K562 (cell line): ENCODE results near the gene METTL25B. TPM values are rescaled to one million over a fixed set of nuclear protein-coding genes. Genes with fewer than 3 reads are reported as not detected.
A peak's percentile ranks its signal among the peaks of the same experiment; 100 is the strongest.

Experiments used
- HDAC1 ChIP-seq, 2 experiments: fragments of 450-650 bp; IDR thresholded peaks; 2 replicates each; pipeline ENCODE4 v1.6.1; 2016 to 2017; ENCODE audit warnings: inconsistent platforms in 1 of 2, mild to moderate bottlenecking in 1 of 2, moderate library complexity in 1 of 2
- KLF10 ChIP-seq: fragments of 250-450 bp; sonication (Bioruptor Pico); IDR thresholded peaks from 2 replicates; pipeline ENCODE4 v1.6.1; 2021; ENCODE audit warnings: matching md5 sums
- MXI1 ChIP-seq: IDR thresholded peaks from 2 replicates; pipeline ENCODE4 v1.6.1; 2011; ENCODE audit warnings: low read depth, mild to moderate bottlenecking, improper control_type of control experiment, low read length
- RB1 ChIP-seq: fragments of 450-650 bp; IDR thresholded peaks from 2 replicates; pipeline ENCODE4 v1.6.1; 2017; ENCODE audit warnings: low read depth, mild to moderate bottlenecking
- SAP30 ChIP-seq: fragments of 200-600 bp; sonication (generic); IDR thresholded peaks from 2 replicates; pipeline ENCODE4 v1.6.1; 2012; ENCODE audit warnings: borderline replicate concordance, low read depth, mild to moderate bottlenecking, moderate library complexity, low read length, control low read depth, inconsistent platforms; ENCODE audit not compliant: insufficient read depth, poor library complexity, severe bottlenecking
- ZC3H8 ChIP-seq: fragments of 450-650 bp; IDR thresholded peaks from 2 replicates; pipeline ENCODE4 v1.6.1; 2017
- ZKSCAN3 ChIP-seq: fragments of 250-450 bp; sonication (Bioruptor Pico); IDR thresholded peaks from 2 replicates; pipeline ENCODE4 v1.4.0; 2020
- ZNF551 ChIP-seq: fragments of 250-450 bp; sonication (Bioruptor Pico); IDR thresholded peaks from 2 replicates; pipeline ENCODE4 v1.5.0; 2021; ENCODE audit warnings: mild to moderate bottlenecking, moderate library complexity
- ZNF609 ChIP-seq: sonication (generic); formaldehyde crosslinking; IDR thresholded peaks from 2 replicates; pipeline ENCODE4 v1.8.1; 2023; ENCODE audit warnings: missing genetic modification reagents, mild to moderate bottlenecking, borderline replicate concordance
- polyA plus RNA-seq, 8 experiments: library from polyadenylated mRNA; depleted of rRNA in 4 of 8; stranded (reverse) in 5 of 8; unstranded in 3 of 8; fragments of >200 nt; fragmentation: Nextera tagmentation in 2 of 8; fragmentation: Illumina TruSeq in 1 of 8; extraction: Ambion mirVana in 2 of 8; extraction: Trizol in 1 of 8; gene quantifications; 2 replicates each; pipeline versions ENCODE4 v1.2.1 to v1.2.3, GENCODE V29; 2011 to 2014; ENCODE audit warnings: inconsistent platforms in 1 of 8, missing spikeins in 1 of 8
- total RNA-seq, 7 experiments: library from RNA; depleted of rRNA in 6 of 7; stranded (reverse); fragments of >200 nt in 6 of 7; fragmentation: Illumina TruSeq in 2 of 7; extraction: Trizol in 2 of 7; gene quantifications; 2 replicates each; pipeline versions ENCODE4 v1.2.1 to v1.2.3, GENCODE V29; 2011 to 2021; ENCODE audit warnings: low replicate concordance in 1 of 7

Gene METTL25B
- total and polyA plus RNA-seq, 9 of the 15 experiments (the other 6 are each of a cell fraction or from before 2014, with no cell fraction given) = 7.7 to 48.3 (median 33.1) TPM

- TF ChIP-seq RB1 = peak; percentile 78
- no peak for TF ChIP-seq ZC3H8
- TF ChIP-seq SAP30 = no peak
- no peak for TF ChIP-seq ZKSCAN3 (CRISPR knock-in tag)
- 0 out of 2 replicates have a peak, but pooled peaks have one; percentile 41 for TF ChIP-seq MXI1
- TF ChIP-seq HDAC1 (IDR thresholded peaks at IDR 0.05) = peak in 1 of 2 experiments; percentile 32; a peak in 1 of 4 replicates
- no peak for TF ChIP-seq ZNF609 (CRISPR knock-in tag)
- TF ChIP-seq KLF10 = no peak
- no peak for TF ChIP-seq ZNF551 (CRISPR knock-in tag)
Observed at GRCh38 chr1:156726549-156727226, 1.6 kb upstream of the METTL25B start (continued).
